CD4-positive, alpha-beta T cell treated with Interleukin-4 for 4 hours (primary cell): ENCODE data around the gene JAM2.
"Not testable (repeated sequence)": the region's sequence is repeated elsewhere in the genome, so short reads cannot be mapped to it uniquely, and the experiment has no call there.

Experiments used
- DNase-seq: peaks from one replicate; pipeline ENCODE4 v3.0.0-alpha.2; 2020

JAM2 gene

DNA sequence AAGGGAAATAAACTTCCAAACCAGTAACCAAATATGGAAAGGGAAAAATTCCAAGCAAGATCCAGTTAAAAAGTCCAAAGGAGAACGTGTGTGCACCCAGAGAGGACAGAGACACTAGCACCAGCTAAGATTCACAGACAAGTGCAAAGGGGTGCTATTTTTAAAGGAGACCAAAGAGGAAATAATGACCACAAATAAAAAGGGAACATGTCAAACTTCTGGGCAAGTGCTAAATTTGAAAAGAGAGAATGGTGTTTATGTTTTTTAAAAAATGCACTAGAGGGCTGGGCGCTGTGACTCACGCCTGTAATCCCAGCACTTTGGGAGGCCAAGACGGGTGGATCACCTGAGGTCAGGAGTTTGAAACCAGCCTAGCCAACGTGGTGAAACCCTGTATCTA lies 8.6 kb downstream of the JAM2 start:
- no peak for DNase-seq

DNA sequence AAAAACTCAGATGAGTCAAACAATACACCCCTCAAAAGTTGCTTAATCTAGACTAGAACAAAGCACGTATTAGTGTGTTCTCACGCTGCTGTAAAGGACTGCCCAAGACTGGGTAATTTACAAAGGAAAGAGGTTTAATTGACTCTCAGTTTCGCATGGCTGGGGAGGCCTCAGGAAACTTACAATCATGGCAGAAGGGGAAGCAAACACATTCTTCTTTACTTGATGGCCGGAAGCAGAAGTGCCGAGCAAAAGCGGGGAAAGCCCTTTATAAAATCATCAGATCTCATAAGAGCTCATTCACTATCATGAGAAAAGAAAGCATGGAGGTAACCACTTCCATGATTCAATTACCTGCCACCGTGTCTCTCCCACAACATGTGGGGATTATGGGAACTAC lies 10.1 kb downstream of the JAM2 start:
- DNase-seq = no peak

DNA sequence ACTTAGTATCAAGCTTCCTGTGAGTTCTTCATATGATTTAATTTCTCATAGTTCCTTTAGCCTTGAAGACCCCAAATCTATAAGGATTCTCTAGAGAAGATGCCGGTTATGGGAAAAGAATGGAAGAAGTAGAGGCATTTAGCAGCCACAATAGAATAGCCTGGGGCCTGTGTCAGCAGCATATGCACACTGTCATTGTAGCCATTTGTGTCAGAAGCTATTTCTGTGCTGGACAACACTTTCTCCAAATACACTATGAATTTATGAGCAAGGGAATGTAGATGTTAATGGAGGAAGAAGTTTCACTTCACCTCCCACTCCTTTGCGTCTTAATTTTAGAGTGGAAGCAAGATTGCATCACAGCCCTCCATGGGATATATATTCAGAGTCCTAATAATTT lies 17.4 kb downstream of the JAM2 start:
- no peak for DNase-seq

GRCh38 chr21:25657140-25657539 lies 18.1 kb downstream of the JAM2 start:
- no peak for DNase-seq

DNA sequence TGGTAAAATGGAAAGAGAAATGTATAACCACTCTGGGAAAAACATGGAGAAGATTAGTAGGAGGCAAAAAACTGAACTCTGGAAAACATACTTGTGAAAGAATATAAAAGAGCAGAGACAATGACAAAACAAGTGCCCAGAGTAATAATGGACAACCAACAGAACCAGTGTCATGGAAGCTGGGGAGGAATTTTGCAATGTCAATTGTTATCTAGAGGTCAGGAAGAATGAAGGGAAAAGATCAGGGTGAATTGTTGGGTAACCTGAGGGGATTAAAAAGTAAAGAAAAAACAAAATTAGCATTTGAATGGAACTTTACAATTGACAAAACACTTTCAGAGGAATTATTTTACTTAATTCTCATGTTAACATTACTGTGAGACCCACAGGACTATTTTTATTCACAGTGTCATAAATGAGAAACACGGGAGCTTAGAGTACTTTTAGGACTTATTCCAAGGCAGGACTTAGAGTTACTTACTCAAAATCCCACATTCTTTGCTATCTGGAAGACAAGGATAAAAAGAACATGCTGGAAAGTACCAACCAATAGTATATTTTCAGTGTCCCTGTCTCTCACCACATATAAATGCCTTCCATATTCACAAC lies 19.5 kb downstream of the JAM2 start:
- no peak for DNase-seq

GRCh38 chr21:25660233-25660632 lies 21.2 kb downstream of the JAM2 start:
- no peak for DNase-seq

DNA sequence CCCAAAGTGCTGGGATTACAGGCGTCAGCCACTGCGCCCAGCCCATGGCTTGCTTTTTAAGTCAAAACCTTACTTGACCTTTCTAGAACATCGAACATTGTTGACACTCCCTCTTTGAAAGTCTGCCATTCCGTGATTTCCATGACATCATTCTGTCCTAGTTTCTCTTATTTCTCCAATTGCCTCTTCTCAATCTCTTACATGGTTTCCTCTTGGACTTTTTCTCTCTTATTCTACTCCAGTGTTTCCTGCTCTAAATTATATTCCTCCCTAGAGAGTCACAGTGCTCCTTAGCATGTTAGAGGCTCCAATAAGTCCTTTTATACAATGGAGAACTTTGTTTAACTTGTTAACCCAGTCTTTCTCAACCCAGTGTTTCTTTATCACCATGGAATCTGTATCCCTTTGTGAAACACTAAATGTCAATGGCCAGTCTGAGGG lies 25.5 kb downstream of the JAM2 start:
- no peak for DNase-seq

DNA sequence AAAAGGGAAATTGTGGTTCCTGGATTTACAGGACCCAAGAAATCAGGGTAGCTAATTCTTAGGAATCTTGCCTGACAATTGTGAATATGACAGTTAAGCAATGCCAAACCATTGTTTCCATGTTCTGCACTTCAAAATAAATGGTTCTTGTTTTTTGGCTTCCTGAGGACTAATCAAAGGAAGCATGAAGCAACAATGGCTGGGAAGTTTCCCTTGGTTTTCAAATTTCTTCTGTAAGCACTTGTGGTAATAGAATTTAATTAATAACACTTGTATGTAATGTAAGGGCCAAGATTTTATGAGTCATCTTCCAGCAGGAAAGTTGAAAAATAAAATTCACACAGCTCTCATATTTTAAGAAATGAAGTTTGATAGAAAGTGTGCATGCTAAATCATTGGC lies 31.7 kb downstream of the JAM2 start:
- DNase-seq = no peak

- no peak for DNase-seq
Measured at GRCh38 chr21:25676451-25676850, 37.4 kb downstream of the JAM2 start.

GRCh38 chr21:25682382-25682781 lies 43.3 kb downstream of the JAM2 start:
- DNase-seq = no peak

DNA sequence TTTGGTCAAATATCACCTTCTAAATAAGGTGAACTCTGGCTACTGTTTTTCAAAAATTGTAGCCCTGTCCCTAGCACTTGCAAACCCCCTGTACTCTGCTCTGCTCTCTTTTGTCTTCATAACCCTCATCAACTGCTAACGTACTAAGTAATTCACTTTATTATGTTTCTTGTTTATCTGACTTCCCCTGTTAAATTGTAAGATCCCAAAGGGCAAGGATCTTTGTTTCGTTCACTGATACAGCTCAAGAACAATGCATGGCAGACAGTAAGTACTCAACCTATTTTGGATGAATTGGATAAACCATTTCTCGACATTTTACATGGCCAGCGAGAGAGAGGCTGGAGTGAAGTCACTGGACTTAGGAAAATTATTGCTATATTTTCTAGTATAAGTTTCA lies 48.7 kb downstream of the JAM2 start:
- no peak for DNase-seq

DNA sequence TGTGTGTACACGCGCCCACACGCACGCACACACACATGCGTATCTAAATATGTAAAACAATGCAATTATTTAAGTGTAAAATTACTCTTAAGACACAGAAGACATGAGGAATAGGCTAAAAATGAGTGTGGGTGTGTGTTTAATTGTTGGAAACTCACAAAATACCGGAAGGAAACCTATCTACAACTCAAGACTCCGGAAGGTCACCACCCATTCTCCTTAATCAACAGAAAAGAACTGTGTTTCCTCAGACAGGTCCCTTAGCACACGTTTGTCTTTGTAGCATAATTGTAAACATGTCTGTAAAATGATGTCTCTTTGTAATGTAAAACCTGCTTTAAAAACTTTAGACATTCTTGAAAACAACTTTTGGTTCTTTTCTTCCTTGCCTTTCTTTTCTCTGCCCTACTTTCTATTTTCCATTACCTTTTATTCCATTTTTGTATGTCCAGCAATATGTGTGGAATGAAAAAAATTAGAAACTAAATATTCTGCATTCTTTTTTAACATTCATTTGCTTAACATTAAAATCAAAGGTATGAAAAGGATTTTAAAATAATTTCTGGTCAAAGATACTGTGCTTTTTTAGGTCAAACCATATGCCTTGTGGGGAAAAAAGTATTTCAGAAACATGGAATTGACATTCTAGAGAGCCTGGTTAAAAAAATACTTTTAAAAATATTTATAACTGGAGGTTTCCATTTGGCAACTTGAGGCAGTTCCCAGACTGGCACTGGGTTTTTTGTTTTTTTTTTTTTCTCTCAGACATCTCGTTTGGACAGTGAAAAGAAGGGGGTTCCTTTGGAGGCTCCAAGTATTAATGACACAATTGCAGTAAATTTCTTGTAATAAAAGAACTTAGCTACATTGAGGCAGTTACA lies 49.5 kb downstream of the JAM2 start:
- DNase-seq = no peak

DNA sequence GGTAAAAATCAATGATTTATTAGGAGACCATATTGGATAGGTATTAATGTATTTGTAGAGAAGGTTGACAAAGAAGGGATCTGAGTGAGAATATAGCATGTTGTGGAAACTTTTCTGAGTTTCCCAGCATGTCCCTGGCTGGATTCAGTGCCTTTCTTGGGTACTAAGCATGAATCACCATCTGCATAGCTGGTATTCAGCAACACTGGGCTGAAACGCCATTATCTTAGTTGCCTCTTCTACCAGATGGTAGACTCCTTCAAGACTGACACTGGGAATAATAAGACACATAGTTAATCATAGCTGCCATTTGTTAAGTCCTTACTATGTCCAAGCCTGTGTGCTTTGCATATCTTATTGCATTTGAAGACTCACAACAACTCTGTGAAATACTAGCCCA lies 50.2 kb downstream of the JAM2 start:
- no peak for DNase-seq

- DNase-seq = no peak
Measured at GRCh38 chr21:25691976-25692375, 52.9 kb downstream of the JAM2 start.

- DNase-seq = not testable (repeated sequence)
Measured at GRCh38 chr21:25695461-25695860, 56.4 kb downstream of the JAM2 start.

DNA sequence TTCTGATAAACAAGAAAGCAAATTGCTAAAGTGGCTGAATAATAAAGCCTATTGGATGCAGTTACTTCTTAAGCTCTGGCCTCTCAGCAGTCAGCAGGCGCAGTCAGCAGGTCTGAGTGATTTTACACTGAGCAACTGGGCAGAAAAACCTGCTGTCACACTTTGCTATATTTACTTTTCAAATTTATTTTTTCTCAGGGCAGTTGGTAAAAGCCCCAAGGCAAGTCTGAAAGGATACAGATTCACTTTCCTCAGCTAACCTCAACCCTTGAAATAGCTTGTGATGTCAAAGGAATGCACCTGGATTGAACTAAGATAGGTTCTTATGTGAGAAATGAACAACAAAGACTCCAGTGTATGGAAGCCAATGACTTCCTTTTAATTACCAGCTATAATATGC lies 61.7 kb downstream of the JAM2 start:
- no peak for DNase-seq

DNA sequence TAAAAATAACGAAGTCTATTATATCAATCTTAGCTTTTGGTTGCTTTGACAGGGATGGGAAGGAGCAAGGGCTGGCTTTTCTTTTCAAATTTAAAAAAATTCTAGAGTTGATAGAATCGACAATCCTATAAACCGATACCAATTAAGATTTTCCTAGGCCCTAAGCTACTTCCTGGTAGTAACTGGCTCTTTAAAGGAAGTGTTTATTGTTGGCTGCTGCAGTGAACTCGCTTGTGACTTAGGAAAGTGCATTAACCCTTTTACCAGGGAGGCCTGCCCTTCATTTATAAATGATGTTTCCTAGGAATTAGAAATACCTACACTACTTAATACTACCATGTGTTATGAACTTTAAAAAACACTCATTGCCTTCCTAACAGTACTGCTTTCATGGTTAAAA lies 62.5 kb downstream of the JAM2 start:
- DNase-seq = no peak

DNA sequence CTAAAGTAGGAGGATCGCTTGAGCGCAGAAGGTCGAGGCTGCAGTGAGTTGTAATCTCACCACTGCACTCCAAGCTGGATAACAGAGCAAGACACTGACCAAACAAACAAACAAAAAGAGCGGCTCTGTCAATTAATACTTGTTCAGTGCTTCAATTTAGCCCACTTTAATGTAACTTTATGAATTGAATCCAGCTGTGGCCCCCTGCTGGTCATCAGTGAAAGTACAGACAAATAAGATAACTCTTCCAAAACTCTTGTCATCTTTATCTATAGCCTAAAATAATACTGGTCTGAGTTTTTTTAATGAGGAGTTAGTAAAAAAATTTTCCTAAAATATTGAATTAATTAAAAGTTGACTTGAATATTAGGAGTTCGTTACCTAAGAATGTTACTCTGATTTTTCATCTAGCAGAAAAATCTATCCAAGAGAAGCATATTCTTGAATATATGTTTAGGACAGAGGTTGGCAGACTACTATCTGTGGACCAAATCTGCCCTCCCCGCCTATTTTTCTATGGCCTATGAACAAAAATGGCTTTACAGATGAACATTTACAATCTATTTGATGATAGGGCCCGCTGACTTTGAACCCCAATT lies 69.5 kb downstream of the JAM2 start:
- peak; percentile 71 for DNase-seq

GRCh38 chr21:25709684-25710265 lies 70.7 kb downstream of the JAM2 start:
- no peak for DNase-seq

- no peak for DNase-seq
Measured at GRCh38 chr21:25710550-25710949, 71.5 kb downstream of the JAM2 start.

DNA sequence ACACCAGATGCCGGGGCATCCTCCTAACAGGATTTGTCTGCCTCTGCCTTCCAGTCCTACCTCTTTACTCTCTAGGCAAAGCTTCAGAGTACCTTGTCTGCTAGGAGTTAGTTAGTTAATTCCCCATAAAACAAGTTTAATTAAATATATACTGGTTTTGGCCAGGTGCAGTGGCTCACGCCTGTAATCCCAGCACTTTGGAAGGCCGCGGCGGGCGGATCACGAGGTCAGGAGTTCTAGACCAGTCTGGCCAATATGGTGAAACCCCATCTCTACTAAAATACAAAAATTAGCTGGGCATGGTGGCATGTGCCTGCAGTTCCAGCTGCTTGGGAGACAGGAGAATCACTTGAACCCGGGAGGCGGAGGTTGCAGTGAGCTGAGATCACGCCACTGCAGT lies 75.0 kb downstream of the JAM2 start:
- DNase-seq = not testable (repeated sequence)

DNA sequence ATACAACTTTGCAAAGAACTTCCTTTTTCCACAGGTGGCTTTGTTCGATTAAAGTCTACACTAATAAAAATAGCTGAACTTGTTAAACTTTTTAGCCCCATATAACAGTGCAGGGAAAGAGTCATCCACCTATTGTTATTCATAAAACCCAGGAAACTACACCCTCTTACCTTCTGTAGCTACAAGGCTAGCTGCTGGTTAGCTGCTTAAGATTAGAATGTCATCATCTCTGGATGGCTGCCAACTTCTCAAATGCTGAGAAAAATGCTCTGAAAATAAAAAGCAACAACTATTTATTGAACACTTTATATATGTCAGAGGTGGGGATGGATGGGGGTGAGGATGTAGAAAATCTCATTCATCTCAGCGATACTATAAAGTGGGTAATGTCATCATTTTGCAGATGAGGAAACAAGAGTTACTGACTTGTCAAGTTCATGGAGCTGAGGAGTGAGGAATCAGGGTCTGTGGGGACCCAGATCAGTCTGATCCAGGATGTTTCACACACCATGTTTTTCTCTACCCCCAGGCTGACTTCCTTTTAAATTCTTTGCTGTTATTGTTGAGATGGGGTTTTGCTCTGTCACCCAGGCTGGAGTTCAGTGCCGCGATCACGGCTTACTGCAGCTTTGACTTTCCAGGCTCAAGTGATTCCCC lies 78.6 kb downstream of the JAM2 start:
- no peak for DNase-seq

GRCh38 chr21:25721987-25722386 lies 82.9 kb downstream of the JAM2 start:
- no peak for DNase-seq
